Skeletal muscle cell (primary cell): ENCODE measurements around the gene ADAMTS14.

Experiments
- DNase-seq: peaks from one replicate; pipeline ENCODE4 v3.0.0-alpha.2; 2010; ENCODE audit warnings: low read depth
- H3K4me3 ChIP-seq: 2 replicates; pipeline ENCODE4 v1.5.1; 2011; ENCODE audit warnings: low read depth, mild to moderate bottlenecking, control low read depth, low read length, moderate library complexity

ADAMTS14 gene

DNA sequence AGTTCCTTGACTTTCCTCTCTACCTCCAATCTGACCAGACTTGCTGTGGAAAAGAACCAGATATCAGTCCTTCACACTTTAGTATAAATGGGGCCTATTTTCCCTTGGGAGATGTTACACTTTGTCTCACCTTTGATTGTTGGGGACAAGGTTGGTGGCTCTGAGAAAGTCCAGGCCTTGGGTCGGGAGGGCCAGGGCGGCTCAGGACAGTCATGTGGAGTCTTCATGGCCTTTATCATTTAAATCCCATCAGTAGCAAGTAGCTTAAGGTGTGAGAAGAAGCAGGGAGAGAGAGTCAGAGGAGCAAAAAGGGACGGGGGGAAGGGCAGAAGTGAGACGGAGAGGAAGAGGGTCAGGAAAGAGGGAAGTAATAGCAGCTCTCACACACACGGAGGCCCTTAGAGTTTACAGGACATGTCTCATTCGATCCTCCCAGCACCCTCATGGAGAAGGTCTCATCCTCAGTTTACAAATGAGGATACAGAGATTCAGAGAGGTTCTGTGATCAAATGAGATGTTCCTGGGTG, 72.4 kb downstream of the ADAMTS14 start:
- DNase-seq: no peak

DNA sequence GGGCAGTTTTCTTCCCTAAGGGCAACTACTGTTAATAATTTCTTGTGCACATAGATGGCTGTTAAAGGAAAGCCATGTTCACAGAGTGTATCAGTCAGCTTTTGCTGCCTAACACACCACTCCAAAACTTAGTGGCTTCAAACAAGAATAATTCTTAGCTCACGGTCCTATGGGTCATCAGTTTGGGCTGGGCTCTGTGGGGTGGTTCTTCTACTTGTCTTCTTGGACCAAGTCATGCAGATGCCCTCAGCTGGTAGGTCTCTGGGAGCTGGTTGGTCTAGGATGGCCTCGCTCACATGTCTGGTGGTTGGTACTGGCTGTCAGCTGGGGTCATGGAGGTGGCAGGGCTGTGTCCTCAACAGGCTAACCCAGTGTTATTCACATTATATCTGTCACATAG, 73.2 kb downstream of the ADAMTS14 start:
- no peak for DNase-seq
- H3K4me3 ChIP-seq: no peak overlapping the region

More for the DNA sequence above, 72.4 kb downstream of the ADAMTS14 start:
- no peak overlapping the region for H3K4me3 ChIP-seq

DNA sequence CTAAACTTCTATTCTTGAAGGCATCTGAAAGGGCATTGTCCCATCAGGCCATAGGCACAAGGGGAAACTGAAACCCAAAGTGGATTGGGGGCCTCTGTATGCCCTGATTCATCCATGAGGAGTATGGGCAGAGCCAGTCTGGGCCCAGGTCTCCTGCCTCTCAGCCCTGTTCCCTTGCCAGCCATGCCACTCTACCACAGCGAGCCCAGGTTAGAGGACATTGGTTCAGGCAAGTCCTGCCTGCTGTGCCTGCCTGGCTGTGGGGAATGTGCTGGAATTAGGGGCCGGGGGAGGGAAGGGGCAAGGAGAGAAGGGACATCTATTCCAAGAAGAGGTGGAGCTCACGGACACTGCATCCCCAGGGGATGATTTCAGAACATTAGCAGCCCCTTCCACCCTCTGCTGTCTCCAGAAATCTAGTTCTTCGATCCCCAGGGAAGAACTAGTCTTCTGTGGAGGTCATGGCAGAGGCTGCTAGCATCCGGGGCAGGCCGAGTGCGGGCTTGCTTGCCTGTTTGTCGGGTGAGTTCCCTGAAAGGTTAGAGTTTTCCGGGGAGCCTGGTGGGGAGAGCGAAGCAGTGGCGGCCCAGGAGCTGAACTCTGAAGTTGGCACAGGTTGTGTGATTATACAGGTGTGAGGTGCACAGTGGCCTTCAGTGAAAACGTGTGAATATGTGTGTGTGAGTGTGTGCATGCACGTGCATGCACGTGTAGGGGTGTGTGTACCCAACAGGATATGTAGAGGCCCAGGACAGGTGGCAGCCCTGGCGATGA, 75.1 kb downstream of the ADAMTS14 start:
- DNase-seq: no peak
- no peak overlapping the region for H3K4me3 ChIP-seq

DNA sequence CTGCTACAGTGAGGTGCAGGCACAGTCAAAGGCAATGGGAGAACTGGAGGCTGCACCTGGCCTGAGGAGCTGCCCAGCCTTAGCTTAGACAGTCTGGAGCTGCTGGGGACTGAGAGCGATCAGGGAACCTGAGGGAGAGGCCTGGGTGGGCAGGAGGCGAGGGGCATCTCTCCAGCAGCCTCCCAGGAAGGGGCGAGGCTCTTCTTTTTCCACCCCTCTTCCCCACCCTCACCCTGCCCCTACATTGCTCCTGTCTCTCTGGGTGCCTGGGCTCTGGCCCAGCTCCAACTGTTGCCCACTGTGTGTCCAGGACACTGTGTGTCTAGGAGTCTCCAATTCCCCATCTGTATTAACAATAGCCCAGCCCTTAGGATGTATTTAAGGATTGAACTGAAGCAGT, 76.0 kb downstream of the ADAMTS14 start:
- DNase-seq: no peak
- no peak overlapping the region for H3K4me3 ChIP-seq

DNA sequence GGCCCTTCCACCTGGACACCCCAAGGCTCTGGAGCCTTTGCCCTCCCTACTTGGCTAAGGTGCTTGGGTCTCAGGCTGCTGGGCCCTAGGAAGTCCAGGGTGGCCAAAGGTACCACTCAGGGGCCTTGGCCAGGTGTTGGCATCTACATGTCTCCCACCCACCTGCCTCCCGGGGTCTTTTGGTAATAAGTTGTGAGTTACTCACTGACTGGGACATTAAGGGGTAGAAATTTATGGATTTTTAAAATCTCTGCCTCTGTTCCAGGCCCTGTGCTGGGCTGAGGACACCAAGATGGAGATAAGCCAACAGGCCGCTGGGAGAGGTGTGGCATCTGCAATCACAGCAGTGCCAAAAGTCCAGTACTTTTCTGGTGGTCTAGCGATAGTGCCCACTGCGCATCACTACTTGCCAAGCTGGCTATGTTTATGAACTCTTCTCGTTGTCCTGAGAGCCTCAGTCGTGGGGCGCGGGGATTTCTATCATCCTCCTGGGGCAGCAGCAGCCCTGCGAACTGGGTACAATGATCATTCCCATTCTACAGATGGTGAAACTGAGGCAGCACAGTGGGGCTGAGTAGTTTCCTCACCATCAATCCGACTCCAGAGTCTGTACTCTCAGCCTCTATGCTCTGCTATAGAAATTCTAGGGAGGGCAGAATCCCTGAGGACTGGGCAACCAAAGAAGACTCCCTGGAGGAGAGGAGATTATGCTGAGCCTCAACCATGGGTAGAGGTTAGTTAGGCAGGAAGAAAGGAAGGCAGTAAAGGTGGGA, 76.7 kb downstream of the ADAMTS14 start:
- no peak overlapping the region for H3K4me3 ChIP-seq
- no peak for DNase-seq

DNA sequence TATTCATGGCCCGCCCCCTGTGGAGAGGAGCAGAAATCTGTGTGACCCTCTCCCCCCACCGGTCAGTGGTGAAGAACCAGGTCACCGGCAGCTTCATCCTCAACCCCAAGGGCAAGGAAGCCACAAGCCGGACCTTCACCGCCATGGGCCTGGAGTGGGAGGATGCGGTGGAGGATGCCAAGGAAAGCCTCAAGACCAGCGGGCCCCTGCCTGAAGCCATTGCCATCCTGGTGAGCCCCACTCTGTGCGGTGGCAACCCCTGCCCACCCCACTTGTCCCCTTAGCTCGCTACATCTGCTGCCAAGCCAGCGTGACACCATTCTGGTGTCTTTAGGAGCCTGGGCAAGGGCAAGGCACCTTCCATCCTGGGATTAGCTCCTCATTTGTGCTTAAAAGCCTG, 77.5 kb downstream of the ADAMTS14 start:
- no peak overlapping the region for H3K4me3 ChIP-seq
- no peak for DNase-seq

DNA sequence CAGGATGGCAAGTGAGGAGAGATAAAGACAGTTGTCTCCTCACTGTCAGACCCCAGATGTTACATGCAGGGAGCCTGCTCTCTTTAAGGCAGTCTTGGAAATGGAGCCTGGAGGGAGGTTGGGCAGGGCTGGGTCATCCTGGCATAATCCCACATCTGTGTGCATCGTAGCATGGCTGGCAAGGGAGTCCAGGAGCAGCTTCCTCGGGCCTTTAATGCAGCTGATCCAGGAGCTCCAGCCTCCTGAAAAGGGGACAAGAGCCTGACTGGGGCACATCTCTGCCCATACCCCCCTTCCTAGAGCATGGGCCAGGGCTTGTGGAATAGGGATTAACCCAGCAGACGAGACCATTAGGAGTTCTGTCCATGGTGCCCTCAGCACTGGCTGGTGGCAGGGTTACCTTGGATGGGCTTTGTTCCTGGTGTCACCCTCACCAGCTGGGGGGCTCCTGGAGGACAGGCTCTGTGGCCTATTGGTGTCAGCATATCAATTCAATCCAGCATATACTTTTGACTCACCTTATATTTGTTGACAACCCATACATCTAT, 77.9 kb downstream of the ADAMTS14 start:
- no peak for DNase-seq
- H3K4me3 ChIP-seq: no peak overlapping the region

DNA sequence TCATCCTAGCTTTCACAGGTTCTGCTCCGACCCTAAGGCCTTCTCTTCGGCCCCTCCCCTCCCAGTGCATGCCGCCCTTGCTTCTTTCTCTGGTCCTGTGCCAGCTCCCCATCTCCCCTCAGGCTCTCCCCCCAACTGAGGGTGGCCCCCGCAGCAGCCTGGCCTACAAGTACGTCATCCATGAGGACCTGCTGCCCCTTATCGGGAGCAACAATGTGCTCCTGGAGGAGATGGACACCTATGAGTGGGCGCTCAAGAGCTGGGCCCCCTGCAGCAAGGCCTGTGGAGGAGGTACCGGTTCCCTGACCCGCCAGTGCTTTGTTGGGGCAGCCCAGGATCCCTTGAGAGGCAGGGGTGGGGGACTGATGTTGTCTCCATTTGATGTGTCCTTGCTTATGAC, 79.0 kb downstream of the ADAMTS14 start:
- DNase-seq: no peak
- H3K4me3 ChIP-seq: no peak overlapping the region

DNA sequence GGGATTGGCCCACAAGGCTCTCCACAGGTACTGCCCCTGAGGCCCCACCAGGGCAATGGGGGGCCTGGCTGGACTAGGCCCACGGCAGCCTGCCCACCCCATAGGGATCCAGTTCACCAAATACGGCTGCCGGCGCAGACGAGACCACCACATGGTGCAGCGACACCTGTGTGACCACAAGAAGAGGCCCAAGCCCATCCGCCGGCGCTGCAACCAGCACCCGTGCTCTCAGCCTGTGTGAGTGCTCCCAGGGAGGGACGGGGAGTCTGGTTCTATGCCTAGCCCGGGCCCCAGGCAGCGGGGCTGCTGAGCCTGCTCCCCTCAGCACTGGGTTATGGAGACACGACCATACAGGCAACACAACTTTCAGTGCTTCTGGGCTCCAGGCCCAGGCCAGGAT, 79.7 kb downstream of the ADAMTS14 start:
- H3K4me3 ChIP-seq: no peak overlapping the region
- DNase-seq: no peak

DNA sequence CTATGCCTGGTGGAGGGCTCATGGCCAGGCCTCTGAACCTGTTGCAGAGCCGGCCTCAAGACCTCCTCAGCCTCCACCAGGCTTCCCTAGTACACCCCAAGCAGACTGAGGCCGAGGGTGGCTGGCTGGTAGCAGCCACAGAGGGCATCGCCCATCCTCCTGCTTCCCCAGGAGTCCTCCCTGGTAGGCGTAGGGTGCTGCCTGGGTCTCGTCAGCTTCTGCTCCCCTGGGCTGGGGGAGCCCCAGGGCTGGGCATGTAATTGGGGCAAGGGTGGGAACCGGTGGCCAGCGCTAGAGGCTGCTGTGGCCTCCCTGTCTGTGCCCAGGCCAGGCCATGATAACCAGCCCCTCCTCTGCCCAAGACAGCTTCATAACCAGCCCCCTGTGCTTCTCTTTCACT, 80.3 kb downstream of the ADAMTS14 start:
- no peak for DNase-seq
- no peak overlapping the region for H3K4me3 ChIP-seq

DNA sequence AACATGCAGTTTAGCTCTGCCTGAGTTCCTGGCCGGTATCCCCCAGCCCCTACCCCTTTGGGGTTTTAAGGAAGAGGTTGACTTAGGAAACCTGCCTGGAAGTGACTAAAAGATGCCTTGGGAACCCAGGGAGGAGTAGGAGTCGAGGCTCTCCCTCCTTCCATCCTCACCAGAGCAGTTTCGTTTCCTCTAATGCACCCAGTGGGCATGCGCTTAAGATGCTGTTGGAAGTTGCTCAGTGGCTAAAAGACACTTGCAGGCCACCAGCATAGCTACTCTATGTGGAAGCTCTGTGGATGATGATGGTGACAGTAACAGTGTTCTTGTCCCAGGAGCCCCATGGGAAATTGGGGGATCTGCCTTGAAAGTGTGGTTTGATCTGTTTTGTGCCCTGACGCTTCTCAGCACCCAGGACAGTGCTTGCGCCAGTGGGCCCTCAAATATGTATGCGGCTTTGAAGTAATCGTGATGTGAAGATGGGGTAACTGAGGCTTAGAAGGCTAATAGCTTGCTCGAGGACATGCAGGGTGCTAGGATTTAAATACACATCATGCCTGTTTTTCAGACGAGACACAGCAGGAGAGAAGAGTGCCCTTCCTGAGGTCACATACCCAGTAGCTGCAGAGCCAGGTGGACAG, 80.8 kb downstream of the ADAMTS14 start:
- DNase-seq: no peak
- no peak overlapping the region for H3K4me3 ChIP-seq

DNA sequence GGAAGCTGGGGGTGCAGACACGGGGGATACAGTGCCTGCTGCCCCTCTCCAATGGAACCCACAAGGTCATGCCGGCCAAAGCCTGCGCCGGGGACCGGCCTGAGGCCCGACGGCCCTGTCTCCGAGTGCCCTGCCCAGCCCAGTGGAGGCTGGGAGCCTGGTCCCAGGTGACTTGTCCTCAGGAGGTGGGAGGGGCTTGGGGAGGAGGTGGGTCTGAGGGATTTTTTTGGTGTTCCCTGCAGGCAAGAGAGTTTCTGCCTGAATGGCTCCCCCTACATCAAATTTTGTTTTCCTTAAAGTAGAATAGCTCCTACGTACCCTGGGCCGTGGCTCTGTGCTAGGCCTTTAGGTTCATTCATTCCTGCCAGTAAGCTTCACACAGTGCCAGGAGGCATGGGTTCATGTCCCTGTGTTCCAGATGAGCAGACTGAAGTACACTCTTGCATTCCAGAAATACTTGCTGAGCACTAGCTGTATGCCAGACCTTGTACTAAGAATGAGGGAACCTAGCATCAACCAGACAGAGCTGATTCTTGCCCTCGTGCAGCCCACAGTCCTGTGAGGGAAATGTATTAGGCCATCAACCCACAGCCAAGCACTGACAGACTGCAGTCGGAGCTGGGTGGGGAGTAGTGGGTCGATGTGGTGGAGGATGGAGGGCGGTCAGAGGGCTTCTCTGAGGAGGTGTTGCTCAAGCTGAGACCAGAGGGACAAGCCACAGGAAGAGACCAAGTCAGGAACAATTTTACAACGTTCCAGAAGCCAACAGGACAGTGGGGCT, 81.7 kb downstream of the ADAMTS14 start:
- H3K4me3 ChIP-seq: no peak overlapping the region
- no peak for DNase-seq

DNA sequence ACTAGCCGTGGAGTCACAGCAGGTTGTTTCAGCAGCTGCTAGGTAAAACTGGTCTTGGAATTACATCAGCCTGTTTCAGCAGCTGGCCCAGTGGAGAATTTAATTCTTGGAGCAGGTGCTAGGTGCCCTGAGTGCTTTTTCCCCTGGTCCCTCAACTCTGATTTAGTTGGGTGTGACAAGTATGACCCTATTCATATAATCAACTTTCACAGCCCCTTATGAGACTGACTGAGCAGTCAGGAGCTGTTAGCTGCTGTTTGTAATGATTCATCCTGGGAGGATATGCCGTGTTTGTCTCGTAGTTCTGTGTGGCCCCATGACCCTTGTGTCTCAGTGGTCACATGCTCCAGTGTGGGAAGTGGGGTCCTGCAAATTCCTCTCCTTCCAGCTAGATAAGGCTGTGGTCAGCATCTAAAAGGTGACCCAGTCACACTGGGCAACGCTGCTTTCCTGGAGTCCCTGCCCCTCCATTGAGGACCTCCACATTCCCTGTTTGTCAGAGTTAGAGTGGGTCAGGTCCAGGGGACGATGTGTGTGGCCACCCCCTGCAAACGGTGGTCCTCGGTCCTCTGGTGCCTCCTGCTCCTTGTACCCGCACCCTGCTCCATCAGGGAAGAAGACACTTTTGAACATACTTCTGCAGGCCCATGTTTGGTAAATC, 84.5 kb downstream of the ADAMTS14 start:
- H3K4me3 ChIP-seq: no peak overlapping the region
- DNase-seq: no peak

DNA sequence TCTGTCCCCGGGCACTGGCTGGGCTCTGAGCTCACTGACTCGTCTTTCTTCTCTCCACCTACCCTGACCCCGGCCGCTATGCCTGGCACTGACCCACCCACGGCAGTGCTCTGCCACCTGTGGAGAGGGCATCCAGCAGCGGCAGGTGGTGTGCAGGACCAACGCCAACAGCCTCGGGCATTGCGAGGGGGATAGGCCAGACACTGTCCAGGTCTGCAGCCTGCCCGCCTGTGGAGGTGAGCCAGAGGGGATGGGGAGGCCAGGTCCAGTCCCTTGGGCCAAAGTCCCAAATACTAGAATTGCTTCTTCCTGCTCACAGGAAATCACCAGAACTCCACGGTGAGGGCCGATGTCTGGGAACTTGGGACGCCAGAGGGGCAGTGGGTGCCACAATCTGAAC, 85.5 kb downstream of the ADAMTS14 start:
- no peak overlapping the region for H3K4me3 ChIP-seq
- no peak for DNase-seq

DNA sequence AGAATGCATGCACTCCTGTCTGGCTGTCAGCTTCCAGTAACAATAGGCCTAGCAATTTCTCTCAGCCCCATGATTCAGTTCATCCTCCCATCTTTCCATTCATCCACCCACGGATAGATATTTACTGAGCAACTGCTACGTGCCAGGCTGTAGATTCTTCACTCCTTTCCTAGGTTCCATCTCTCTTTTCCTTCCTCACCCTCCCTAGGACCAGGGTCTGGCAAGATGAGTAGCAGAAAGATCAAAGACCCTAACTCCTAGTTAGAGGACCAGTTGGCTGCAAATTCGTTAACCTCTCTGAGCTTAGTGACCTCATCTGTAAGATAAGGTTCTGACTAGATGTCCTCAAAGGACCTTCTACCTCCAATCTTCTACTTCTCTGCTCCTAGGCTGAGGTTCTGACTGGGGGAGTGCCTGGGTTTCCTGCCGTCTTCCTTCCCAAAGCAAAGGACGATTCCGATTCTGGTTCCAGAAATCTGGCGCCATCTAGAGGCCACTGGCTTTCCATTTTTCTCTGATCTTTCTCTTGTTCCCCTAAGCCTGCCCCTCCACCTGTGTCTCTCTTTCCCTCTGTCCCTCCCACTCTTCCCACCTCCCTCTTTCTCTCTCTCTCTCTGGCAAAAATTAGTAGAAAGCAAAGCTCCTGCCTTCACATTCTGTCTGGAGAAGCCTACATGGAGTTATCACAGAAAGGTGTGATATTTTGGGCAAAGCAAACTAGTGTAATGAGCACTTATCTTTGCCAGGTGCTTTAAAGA, 86.6 kb downstream of the ADAMTS14 start:
- no peak for DNase-seq
- no peak overlapping the region for H3K4me3 ChIP-seq

DNA sequence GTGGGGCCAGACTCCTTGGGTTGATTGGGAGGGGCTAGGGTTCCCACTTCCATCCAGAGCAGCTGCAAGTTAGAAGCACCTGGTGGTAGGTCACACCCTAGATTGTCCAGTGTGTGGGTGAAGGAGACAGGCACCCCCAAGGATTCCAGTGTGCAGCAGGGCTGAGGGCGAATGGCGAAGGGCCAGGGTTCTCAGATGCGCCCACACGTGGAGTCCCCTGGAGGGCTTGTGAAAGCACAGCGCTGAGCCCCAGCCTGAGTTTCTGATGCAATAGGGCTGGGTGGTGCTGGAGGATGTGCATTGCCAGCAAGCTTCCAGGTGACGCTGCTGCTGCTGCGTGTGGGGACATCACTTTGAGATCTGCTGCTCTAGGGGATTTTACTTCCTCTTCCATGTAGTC, 87.5 kb downstream of the ADAMTS14 start:
- no peak overlapping the region for H3K4me3 ChIP-seq
- no peak for DNase-seq

DNA sequence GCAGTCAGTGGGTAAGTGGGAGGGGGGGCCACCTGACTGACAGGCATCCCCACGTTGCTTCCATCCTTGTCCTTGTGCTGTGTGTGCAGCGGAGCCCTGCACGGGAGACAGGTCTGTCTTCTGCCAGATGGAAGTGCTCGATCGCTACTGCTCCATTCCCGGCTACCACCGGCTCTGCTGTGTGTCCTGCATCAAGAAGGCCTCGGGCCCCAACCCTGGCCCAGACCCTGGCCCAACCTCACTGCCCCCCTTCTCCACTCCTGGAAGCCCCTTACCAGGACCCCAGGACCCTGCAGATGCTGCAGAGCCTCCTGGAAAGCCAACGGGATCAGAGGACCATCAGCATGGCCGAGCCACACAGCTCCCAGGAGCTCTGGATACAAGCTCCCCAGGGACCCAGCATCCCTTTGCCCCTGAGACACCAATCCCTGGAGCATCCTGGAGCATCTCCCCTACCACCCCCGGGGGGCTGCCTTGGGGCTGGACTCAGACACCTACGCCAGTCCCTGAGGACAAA, 88.0 kb downstream of the ADAMTS14 start:
- DNase-seq: no peak
- H3K4me3 ChIP-seq: no peak overlapping the region

DNA sequence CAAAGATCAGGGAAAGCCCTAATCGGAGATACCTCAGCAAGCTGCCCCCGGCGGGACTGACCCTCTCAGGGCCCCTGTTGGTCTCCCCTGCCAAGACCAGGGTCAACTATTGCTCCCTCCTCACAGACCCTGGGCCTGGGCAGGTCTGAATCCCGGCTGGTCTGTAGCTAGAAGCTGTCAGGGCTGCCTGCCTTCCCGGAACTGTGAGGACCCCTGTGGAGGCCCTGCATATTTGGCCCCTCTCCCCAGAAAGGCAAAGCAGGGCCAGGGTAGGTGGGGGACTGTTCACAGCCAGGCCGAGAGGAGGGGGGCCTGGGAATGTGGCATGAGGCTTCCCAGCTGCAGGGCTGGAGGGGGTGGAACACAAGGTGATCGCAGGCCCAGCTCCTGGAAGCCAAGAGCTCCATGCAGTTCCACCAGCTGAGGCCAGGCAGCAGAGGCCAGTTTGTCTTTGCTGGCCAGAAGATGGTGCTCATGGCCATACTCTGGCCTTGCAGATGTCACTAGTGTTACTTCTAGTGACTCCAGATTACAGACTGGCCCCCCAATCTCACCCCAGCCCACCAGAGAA, 88.8 kb downstream of the ADAMTS14 start:
- no peak for DNase-seq
- H3K4me3 ChIP-seq: no peak overlapping the region
